IPS-11a (cell line): ENCODE results near the gene PTRH2.
"Not testable (repeated sequence)": the region's sequence is repeated elsewhere in the genome, so short reads cannot be mapped to it uniquely, and the experiment has no call there.

Source experiments
- H3K4me3 ChIP-seq: one replicate; pipeline ENCODE4 v1.5.1; 2013; ENCODE audit warnings: low read depth, low read length, control low read depth

Gene PTRH2

DNA sequence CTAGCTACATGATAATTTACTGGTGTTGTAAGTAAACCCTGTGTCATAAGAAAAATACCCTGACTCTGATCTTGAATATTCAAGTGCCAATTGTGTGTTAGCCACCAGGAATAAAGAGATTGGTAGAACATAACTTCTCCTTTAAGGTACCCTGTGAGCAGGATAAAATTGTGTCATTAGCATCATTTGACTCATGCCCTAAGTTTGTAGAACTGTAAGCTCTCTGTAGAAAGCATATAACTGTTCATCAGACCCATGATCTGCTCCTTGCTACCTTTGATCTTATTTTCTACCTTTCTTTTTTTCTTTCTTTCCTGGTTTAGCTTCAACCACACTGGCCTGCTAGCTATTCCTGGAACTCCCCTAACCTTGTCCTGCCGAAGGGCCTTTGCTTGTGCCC, 35.8 kb downstream of the PTRH2 start:
- H3K4me3 ChIP-seq: no peak overlapping the region

DNA sequence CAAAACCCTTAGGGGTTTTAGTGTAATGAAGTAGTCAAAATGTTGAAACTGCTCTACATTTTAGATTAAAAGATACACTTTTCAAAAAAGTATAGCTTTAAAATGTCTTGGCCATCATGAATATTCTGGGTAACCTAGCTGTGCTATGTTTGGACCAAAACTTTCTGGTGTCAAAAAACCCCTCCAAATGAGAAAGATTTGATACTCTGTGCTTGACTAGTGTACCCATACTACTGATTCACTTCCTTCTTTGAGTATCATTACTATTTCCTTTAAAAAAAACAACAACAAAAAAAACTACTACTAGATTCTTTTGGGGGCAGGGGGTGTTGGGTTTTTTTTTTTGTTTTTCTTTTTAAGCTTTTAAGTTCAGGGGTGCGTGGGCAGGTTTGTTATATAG, 37.3 kb downstream of the PTRH2 start:
- no peak overlapping the region for H3K4me3 ChIP-seq

GRCh38 chr17:59669411-59669810, 37.8 kb downstream of the PTRH2 start:
- H3K4me3 ChIP-seq: no peak overlapping the region

GRCh38 chr17:59668816-59669215, 38.4 kb downstream of the PTRH2 start:
- no peak overlapping the region for H3K4me3 ChIP-seq

DNA sequence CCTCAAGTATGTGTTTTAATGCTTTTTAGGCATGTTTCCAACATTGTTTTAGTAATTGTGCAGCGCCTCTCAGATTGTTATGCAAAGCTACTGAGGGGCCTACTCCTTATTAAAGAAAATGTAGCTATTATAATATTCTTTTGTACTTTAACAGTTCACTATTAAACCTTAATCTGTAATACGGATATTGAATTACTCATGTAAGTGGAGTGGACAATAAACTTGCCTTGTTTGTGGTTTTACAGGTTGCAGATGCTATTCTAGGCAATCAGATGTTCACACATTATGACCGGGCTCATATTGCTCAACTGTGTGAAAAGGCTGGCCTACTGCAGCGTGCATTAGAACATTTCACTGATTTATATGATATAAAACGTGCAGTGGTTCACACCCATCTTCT, 41.0 kb downstream of the PTRH2 start:
- no peak overlapping the region for H3K4me3 ChIP-seq

GRCh38 chr17:59656624-59657023, 50.6 kb downstream of the PTRH2 start:
- H3K4me3 ChIP-seq: not testable (repeated sequence)

- H3K4me3 ChIP-seq: no peak overlapping the region
These were observed 55.1 kb downstream of the PTRH2 start for GRCh38 chr17:59652119-59652518.

DNA sequence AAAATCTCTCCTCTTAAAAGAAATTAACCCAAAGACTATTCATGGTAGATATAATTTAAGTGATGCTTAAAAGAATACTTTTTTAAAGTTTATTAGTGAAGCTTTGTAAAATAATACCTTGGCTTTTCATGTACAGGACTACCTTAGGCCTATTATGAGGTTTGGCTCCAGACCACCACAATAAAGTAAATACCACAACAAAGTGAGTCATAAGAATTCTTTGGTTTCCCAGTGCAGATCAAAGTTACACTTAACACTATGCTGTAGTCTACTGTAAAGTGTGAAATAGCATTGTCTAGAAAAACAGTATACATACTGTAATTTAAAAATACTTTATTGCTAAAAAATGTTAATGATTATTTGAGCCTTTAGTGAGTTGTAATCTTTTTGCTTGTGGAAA, 55.9 kb downstream of the PTRH2 start:
- no peak overlapping the region for H3K4me3 ChIP-seq

DNA sequence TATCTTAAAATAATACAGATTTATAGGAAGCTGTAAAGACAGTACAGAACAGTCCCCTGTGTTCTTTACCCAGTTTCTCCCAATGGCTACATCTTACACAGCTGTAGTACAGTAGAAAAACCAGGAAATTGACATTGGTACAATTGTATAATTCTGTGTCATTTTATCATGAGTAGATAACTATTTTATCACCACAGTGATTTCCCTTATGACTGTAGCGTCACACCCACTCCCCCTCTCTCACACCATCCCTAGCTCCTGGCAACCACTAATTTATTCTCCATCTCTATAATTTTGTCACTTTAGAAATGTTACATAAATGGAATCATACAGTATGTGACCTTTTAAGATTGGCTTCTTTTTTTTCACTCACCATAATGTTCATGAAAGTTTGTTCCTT, 56.6 kb downstream of the PTRH2 start:
- no peak overlapping the region for H3K4me3 ChIP-seq

- no peak overlapping the region for H3K4me3 ChIP-seq
These were observed 57.3 kb downstream of the PTRH2 start for GRCh38 chr17:59649886-59650285.
